HG03095 (cell line): ENCODE measurements around the gene ADAMTS15.

Source experiments
- ATAC-seq: cut with Tn5 transposase; IDR thresholded peaks from one replicate; pipeline ENCODE4 v1.9.1; 2021; ENCODE audit warnings: moderate library complexity; ENCODE audit not compliant: unreplicated experiment

Gene ADAMTS15

DNA sequence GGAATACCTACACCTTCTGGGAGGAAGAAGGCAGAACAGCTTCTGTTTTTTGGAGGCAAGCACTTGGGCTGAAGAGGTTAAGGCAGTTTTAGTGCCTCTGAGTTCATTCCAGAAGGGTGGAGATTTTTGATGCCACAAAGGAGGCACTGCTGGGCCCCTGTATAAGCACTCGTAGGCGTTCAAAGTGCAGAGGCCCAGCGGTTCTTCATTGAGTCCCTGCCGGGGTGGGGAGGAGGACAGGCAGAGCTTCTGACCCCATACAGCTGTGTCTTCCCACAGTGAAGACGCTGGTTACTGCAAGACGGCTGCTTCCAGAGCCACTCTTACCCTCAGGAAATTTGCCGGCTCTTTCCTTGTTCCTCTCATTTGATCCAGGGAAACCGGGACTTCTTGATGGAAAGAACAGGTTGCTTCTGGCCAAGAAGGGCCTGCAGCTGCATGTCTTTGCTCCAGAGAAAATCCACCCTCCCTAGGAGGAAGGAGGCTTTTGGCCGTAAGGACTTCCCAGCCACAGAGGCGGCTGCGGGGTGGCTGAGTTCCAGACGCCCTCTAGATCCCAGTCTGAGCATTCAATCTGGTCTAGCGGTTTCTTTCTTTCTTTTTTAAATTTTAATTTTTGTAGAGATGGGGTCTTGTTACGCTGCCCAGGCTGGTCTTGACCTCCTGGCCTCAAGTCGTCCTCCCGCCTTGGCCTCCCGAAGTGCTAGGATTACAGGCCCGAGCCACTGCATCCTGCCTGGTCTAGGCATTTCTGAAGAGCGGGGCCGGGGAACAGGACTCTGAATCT, 9.4 kb downstream of the ADAMTS15 start:
- no peak for ATAC-seq

DNA sequence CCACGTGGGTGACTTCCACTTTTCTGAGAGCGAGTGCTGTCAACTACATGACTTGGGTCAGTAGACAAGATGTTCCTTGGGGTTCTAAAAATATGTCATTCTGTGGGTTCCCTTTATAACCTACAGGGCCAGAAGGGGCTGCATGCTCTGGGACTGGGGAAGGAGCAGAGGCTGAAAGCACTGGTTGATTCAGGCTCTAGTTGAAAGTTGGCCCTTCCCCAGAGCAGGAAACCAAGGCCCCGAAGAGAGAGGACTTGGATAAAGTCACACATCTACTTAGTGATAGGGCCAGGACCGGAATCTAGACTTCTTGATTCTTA, 9.9 kb downstream of the ADAMTS15 start:
- ATAC-seq: no peak

DNA sequence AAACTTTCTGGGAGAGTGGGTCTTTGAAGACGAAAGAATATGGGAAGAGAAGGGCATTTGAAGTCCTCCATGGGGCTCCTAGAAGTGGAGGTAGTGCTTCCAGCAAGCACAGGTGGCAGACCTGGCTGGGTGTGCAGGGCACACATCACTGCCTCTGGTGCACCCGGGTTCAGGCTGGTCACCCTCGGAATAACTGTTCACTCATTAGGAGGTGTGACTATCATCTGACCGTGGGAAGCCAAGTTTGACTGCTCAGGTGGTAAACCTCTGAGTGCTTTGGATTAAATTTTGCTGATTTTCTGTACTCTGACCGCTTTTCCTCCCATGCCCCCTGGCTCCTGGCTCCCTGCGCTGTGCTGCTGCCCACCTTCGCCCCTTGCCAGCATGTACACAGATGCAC, 11.1 kb downstream of the ADAMTS15 start:
- no peak for ATAC-seq

DNA sequence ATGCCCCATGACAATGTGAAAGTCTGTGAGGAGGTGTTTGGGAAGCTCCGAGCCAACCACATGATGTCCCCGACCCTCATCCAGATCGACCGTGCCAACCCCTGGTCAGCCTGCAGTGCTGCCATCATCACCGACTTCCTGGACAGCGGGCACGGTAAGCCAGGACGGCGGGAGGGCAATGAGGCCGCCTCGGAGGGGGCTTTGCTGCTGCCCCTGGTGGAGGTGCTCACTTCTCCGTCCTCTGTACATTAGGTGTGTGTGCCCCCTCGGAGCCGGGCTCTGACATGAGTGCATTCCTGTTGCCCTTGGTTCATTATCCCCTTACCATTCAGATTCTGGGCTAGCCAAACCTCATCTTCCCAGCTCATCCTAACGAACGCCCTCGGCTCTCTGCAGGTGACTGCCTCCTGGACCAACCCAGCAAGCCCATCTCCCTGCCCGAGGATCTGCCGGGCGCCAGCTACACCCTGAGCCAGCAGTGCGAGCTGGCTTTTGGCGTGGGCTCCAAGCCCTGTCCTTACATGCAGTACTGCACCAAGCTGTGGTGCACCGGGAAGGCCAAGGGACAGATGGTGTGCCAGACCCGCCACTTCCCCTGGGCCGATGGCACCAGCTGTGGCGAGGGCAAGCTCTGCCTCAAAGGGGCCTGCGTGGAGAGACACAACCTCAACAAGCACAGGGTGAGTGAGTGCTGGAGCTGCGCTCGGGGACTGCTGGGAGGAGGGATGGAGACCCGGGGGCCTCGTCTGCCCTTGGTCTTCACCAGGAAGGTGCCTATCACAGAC, 13.8 kb downstream of the ADAMTS15 start:
- ATAC-seq: no peak

- no peak for ATAC-seq
Observed at GRCh38 chr11:130462931-130463330, 14.5 kb downstream of the ADAMTS15 start.

- ATAC-seq: no peak
Observed at GRCh38 chr11:130464291-130464812, 15.9 kb downstream of the ADAMTS15 start.

DNA sequence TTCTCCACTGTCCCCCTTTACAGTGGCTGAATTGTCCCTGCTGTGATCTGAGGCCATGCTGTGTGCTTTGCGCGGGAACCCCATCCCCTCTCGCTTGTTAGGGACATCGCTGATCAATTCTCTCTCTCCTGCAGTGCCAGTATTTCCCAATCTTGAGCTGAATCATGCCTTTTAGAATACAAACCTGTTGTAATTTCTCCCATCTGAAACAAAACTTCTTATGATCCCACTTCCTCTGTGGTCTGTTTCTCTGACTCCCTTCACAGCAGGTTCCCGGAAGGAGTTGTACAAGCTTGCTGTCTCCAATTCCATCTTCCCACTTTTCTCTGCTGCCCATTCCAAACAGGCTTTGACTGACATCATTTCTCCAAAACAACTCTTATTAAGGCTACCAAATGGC, 16.8 kb downstream of the ADAMTS15 start:
- ATAC-seq: no peak

GRCh38 chr11:130467116-130467900, 18.9 kb downstream of the ADAMTS15 start:
- ATAC-seq: no peak

DNA sequence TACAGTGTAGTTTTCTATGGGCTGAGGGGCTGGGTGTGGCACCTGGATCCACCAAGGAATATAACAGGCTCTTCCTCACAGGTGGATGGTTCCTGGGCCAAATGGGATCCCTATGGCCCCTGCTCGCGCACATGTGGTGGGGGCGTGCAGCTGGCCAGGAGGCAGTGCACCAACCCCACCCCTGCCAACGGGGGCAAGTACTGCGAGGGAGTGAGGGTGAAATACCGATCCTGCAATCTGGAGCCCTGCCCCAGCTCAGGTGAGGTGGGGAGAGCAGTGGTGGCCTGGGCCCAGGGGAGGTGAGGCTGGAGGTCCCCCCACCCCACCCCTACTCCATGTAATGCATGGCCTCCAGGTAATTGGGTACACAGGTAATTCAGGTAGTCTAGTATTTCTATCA, 20.7 kb downstream of the ADAMTS15 start:
- no peak for ATAC-seq

DNA sequence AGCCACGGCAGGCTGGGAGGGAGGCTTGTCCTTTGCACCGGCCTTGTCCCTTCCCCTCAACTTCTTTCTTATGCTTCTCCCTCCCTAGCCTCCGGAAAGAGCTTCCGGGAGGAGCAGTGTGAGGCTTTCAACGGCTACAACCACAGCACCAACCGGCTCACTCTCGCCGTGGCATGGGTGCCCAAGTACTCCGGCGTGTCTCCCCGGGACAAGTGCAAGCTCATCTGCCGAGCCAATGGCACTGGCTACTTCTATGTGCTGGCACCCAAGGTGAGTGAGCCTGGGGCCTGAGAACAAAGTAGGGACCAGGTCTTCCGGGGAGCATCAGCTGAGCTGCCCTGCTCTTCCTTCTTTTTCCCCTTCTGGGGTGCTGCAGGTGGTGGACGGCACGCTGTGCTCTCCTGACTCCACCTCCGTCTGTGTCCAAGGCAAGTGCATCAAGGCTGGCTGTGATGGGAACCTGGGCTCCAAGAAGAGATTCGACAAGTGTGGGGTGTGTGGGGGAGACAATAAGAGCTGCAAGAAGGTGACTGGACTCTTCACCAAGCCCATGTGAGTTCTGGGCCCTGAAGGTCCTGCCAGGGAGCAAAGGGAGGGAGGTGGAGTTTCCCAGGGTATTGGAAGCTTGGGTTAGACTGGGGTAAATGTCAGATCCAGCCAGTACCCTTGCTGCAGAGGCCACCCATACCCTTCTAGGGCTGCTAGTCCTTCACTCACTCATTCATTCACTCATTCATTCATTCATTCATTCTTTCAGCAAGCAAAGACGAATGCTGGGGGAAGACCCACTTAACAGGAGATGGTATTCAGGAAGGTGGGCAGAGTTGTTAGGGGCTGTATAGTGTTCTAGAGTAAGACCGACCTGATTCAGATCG, 22.6 kb downstream of the ADAMTS15 start:
- no peak for ATAC-seq

DNA sequence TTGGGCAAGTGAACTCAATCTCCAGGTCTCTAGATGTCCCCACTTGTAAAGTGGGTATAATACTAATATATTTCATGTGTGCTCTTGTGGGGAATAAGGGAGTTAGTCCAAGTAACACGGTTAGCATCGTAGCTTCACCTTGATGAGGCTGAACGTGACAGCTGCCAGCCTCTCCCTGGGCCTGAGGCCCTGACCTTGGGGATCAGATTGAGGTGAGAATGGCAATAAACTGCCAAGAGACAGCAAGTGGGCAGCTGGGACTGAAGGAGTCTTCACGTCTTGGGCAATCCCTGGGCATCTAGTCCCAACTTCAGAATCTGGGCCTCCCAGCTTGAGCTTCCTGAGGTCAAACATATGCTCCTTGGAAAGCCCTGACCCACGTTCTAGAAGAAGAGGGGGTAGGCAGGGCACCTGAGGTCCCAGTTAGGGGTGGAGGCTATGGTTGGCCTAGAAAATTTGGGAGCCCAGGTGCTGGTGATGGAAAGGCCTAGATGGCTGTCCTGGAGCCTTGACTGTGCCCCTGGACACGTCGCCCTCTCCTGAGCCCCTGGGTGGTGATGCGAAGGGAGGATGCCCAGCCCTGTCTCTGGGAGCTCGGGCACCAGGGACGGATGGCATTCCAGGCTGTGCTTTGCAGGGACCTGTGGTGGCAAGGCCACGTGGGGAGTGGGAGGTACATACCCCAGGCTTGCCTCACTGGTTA, 23.4 kb downstream of the ADAMTS15 start:
- ATAC-seq: no peak

DNA sequence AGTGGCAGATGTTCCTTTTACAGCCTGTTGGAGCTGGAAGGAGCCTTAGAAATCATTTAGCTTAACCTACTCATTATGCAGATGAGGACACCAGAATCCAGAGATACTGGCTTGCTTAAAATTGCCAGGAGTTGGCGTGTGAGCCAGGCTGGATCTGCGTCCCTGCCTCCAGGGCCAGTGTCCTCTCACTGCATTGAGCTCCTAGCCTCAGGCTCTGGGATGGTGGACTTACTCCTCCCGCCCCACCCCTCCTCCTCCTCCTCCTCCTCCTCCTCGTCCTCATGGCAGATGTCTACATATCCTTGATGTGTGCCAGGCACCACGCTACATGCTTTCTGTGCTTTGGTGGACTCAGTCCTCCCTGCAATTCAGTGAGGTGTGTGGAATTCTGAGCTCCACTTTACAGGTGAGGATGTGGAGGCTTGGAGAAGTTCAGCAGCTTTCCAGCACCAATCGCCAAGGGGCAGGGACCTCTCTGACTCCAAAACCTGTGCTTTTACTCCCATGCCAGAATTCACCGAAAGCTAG, 24.1 kb downstream of the ADAMTS15 start:
- no peak for ATAC-seq

GRCh38 chr11:130473056-130473794, 24.8 kb downstream of the ADAMTS15 start:
- no peak for ATAC-seq

- no peak for ATAC-seq
Observed at GRCh38 chr11:130473795-130474377, 25.4 kb downstream of the ADAMTS15 start.

DNA sequence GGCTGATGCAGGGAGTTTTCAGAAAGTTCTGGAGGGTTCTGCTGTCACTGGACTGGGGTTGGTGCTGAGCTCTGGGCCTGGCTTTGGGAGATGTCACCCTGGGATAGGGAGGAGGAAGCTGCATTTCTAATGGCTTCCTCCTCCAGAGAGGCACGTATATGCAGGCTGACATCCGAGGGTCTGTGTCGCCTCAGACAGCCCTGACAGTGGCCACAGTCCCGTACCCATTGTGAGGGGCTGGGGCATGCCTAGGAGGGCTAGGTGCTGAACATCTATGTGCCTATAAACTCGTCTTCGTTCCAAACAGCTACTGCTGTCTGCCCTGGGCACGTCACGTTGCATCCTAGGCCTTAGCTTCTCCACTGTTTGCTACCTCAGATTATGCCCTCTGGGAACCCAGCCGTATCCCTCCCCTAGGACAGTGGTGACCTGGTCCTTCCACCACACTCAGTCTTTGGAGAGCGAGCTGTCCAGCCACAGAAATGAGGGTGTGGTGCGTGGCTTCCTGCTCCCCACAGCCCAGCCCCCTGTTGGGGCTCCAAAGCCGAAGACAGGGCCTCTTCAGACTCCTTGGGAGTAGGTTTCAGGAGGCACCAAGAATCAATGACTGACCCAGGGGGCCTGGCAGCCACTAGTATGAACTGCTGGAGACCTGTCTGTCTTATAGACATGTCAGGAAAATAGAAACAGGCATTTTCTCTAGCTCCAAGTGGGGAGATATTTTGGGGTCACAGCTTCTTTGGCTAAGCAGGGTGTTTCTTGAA, 26.4 kb downstream of the ADAMTS15 start:
- ATAC-seq: no peak

GRCh38 chr11:130475426-130476053, 27.1 kb downstream of the ADAMTS15 start:
- ATAC-seq: no peak

- no peak for ATAC-seq
Observed at GRCh38 chr11:130476200-130476921, 27.9 kb downstream of the ADAMTS15 start.
